Right lobe of liver (tissue), 4 donors: ENCODE measurements around the gene EPHA6.

Experiments
- POLR2A ChIP-seq: fragments of 450-650 bp; IDR thresholded peaks from one replicate; pipeline ENCODE4 v1.6.1; 2017; ENCODE audit warnings: antibody characterized with exemption, mild to moderate bottlenecking
- TF ChIP-seq, protein P1 (sequence below), 4 donors: fragments of 200-600 bp in 3 of 4; fragments of 450-650 bp in 1 of 4; IDR thresholded peaks; one replicate each; pipeline versions ENCODE4 v1.5.1 to v1.8.0; 2016 to 2022; ENCODE audit warnings: antibody characterized with exemption in 4 of 4, mild to moderate bottlenecking in 2 of 4
- donor health status: DM: no; HTN: no; CAD: no.
- donor health status: DM: no; HTN: no; CAD: no.
- donor health status: DM: no; HTN: yes; CAD: no.

DNA sequence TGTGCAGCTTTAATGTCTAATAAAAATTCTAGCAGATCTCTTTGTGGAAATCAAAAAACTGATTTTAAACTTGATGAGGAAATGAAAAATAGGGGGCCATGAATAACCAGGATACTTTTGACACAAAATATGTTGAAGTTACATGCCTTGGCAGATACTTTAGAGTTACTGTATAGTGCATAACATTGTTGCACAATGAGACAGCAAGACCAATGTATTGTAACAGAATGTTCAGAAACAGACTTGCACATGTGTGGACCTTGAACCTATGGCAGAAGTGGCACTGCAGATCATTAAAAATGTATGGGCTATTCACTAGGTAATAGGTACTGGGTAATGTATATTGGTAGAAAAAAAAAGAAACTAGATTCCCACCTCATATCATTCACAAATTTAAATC is 607.2 kb downstream of the EPHA6 start:
- TF ChIP-seq, protein P1, sequence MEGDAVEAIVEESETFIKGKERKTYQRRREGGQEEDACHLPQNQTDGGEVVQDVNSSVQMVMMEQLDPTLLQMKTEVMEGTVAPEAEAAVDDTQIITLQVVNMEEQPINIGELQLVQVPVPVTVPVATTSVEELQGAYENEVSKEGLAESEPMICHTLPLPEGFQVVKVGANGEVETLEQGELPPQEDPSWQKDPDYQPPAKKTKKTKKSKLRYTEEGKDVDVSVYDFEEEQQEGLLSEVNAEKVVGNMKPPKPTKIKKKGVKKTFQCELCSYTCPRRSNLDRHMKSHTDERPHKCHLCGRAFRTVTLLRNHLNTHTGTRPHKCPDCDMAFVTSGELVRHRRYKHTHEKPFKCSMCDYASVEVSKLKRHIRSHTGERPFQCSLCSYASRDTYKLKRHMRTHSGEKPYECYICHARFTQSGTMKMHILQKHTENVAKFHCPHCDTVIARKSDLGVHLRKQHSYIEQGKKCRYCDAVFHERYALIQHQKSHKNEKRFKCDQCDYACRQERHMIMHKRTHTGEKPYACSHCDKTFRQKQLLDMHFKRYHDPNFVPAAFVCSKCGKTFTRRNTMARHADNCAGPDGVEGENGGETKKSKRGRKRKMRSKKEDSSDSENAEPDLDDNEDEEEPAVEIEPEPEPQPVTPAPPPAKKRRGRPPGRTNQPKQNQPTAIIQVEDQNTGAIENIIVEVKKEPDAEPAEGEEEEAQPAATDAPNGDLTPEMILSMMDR (IDR thresholded peaks at IDR 0.05) = no peak
- no peak for TF ChIP-seq POLR2A
